Measurements from ENCODE around the gene FLOT2.

DNA sequence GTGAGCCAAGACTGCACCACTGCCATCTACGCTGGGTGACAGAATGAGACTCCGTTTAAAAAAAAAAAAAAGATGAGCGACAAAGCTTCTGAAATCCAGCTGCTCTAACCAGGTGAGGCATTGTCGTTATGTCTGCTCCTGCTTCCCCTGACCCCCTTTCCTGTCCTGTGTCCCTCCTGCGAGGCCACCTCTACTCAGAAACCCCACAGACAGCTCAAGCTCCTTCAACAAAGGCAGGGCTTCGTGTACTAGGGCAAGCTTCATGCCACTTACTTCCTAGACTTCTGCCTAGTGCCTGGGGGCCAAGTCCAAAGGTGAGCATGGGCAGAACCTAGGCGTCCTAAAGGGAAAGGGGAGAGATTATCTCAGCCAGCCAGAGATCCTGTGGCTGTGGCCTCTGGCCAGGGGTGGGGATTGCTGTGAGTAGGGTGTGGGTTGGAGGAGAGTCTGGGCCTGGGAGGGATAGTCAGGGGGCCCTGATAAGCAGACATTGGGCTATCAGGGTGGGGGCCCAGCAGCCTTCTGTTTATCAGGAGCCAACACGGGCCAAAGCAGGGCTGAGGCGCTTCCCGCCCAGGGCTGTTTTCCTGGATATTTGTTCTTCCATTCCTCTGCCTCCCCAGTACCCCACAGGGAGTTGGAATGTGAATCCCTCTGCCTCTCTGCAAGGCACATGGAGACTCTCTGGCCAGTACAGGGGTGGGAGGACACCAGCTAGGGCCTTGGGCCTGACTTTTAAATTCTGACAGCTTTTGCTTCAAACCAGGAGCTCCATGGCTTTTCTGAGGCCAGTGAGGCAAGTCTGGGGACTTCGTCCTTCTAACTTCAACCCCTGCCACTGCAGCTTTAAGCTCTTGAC lies 32.3 kb downstream of the FLOT2 start:
- TF ChIP-seq, protein P1, sequence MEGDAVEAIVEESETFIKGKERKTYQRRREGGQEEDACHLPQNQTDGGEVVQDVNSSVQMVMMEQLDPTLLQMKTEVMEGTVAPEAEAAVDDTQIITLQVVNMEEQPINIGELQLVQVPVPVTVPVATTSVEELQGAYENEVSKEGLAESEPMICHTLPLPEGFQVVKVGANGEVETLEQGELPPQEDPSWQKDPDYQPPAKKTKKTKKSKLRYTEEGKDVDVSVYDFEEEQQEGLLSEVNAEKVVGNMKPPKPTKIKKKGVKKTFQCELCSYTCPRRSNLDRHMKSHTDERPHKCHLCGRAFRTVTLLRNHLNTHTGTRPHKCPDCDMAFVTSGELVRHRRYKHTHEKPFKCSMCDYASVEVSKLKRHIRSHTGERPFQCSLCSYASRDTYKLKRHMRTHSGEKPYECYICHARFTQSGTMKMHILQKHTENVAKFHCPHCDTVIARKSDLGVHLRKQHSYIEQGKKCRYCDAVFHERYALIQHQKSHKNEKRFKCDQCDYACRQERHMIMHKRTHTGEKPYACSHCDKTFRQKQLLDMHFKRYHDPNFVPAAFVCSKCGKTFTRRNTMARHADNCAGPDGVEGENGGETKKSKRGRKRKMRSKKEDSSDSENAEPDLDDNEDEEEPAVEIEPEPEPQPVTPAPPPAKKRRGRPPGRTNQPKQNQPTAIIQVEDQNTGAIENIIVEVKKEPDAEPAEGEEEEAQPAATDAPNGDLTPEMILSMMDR (conservative IDR thresholded peaks at IDR 0.05; ENCODE audit: low read depth, low read length) = no peak
- no peak for TF ChIP-seq EZH2phosphoT487 (IDR thresholded peaks at IDR 0.05; ENCODE audit: borderline replicate concordance, low read length)
